GM12878 (cell line): ENCODE data around the gene CLIP2. TPM values are rescaled to one million over a fixed set of nuclear protein-coding genes. Genes with fewer than 3 reads are reported as not detected.

Experiments used
- ATAC-seq: fragments of 200-7000 bp; cut with Tn5 transposase; 3 replicates; pipeline ENCODE4 v1.9.1; 2020; ENCODE audit warnings: mild to moderate bottlenecking, moderate library complexity
- BruUV-seq: library from RNA; stranded (reverse); fragments of 400-500 nt; replicated peaks from 2 replicates; lab custom pipeline; 2021; lab: Mats Ljungman, UMichigan
- CTCF ChIA-PET: fragments of 300-600 bp; sonication (Branson Sonifier 250); formaldehyde crosslinking; extraction: SDS; loops from one replicate; lab custom pipeline; 2021; ENCODE audit warnings: inconsistent platforms; lab: Yijun Ruan, JAX
- POLR2A ChIA-PET: fragments of 350-600 bp; formaldehyde crosslinking; extraction: SDS; loops from one replicate; lab custom pipeline; 2021; ENCODE audit warnings: inconsistent platforms; lab: Charles Lee
- RAD21 ChIA-PET: fragments of 300-600 bp; sonication (Branson Sonifier 250); formaldehyde crosslinking; loops from one replicate; lab custom pipeline; 2023; ENCODE audit warnings: antibody characterized with exemption; ENCODE audit not compliant: unreplicated experiment; lab: Charles Lee
- SMC1A ChIA-PET: fragments of 300-600 bp; sonication (Branson Sonifier 250); formaldehyde crosslinking; loops from one replicate; lab custom pipeline; 2023; ENCODE audit not compliant: unreplicated experiment, uncharacterized antibody; lab: Charles Lee
- DNase-seq: peaks from one replicate; pipeline ENCODE4 v3.0.0-alpha.2; 2011; ENCODE audit warnings: low read depth, low spot score
- FAIRE-seq: peaks from 3 replicates; lab custom pipeline; 2011; peaks lifted over from hg19 to GRCh38; lab: Jason Lieb, UNC
- H2AFZ ChIP-seq: 2 replicates; pipeline ENCODE4 v1.6.0; 2011; ENCODE audit warnings: low read depth, low read length, control low read depth; ENCODE audit not compliant: control insufficient read depth
- H3K27ac ChIP-seq: 2 replicates; pipeline ENCODE4 v1.5.1; 2011; ENCODE audit warnings: control low read depth; ENCODE audit not compliant: control insufficient read depth, insufficient read depth
- H3K27me3 ChIP-seq, 2 experiments: replicated peaks in 1 of 2; 2 replicates each; pipeline versions ENCODE4 v1.6.0 to v1.6.1; 2011; ENCODE audit warnings: low read length in 1 of 2; ENCODE audit not compliant: control insufficient read depth in 2 of 2, insufficient read depth in 2 of 2
- H3K36me3 ChIP-seq, 2 experiments: 2 replicates each; pipeline ENCODE4 v1.5.1; 2011; ENCODE audit warnings: low read length in 1 of 2; ENCODE audit not compliant: control insufficient read depth in 2 of 2, insufficient read depth in 2 of 2
- H3K4me1 ChIP-seq: 2 replicates; pipeline ENCODE4 v1.6.1; 2011; ENCODE audit warnings: mild to moderate bottlenecking, low read length, moderate library complexity, mixed read lengths; ENCODE audit not compliant: control insufficient read depth, insufficient read depth
- H3K4me2 ChIP-seq: 2 replicates; pipeline ENCODE4 v1.6.0; 2011; ENCODE audit warnings: control low read depth; ENCODE audit not compliant: control insufficient read depth, insufficient read depth
- H3K4me3 ChIP-seq: fragments of 200-600 bp; sonication (generic); 2 replicates; pipeline ENCODE4 v1.5.1; 2016
- H3K79me2 ChIP-seq: 2 replicates; pipeline ENCODE4 v1.6.0; 2011; ENCODE audit warnings: low read length; ENCODE audit not compliant: control insufficient read depth, insufficient read depth
- H3K9ac ChIP-seq: 2 replicates; pipeline ENCODE4 v1.8.0; 2011; ENCODE audit warnings: low read length, control low read depth, mixed read lengths; ENCODE audit not compliant: control insufficient read depth, insufficient read depth
- H3K9me3 ChIP-seq: replicated peaks from 3 replicates; pipeline ENCODE4 v1.5.1; 2011; ENCODE audit warnings: mild to moderate bottlenecking, low read length; ENCODE audit not compliant: control insufficient read depth, insufficient read depth
- H4K20me1 ChIP-seq: 2 replicates; pipeline ENCODE4 v1.6.0; 2011; ENCODE audit not compliant: control insufficient read depth, insufficient read depth
- CBX3 ChIP-seq: fragments of 200-600 bp; sonication (generic); IDR thresholded peaks from 2 replicates; pipeline ENCODE4 v1.6.1; 2016; ENCODE audit warnings: low read depth, borderline replicate concordance
- NFYA ChIP-seq: IDR thresholded peaks from 2 replicates; pipeline ENCODE4 v1.6.1; 2011; ENCODE audit warnings: low read depth, mild to moderate bottlenecking, low read length, improper control_type of control experiment, borderline replicate concordance
- NFYB ChIP-seq: IDR thresholded peaks from 2 replicates; pipeline ENCODE4 v1.6.1; 2011; ENCODE audit warnings: low read depth, mild to moderate bottlenecking, low read length, improper control_type of control experiment, moderate library complexity; ENCODE audit not compliant: insufficient read depth
- SMAD1 ChIP-seq: fragments of 450-650 bp; IDR thresholded peaks from 2 replicates; pipeline ENCODE4 v1.6.1; 2018; ENCODE audit warnings: mild to moderate bottlenecking, low read depth; ENCODE audit not compliant: partially characterized antibody
- TCF12 ChIP-seq: IDR thresholded peaks from 2 replicates; pipeline ENCODE4 v1.6.1; 2011; ENCODE audit warnings: low read depth, mild to moderate bottlenecking, low read length
- ZZZ3 ChIP-seq: IDR thresholded peaks from 2 replicates; pipeline ENCODE4 v1.6.1; 2011; ENCODE audit warnings: low read depth; ENCODE audit not compliant: control insufficient read depth, insufficient read length
- WGBS: methylation state at CpG from one replicate; pipeline ENCODE4 v1.1.6; 2016; ENCODE audit warnings: low lambda C conversion rate; ENCODE audit not compliant: insufficient replicate concordance, insufficient coverage; ENCODE audit errors: missing lambda C conversion rate; 5-methylcytosine and 5-hydroxymethylcytosine counted together
- in situ Hi-C: fragments of 300-500 bp; cut with MboI; formaldehyde crosslinking; loops from 9 replicates; pipeline ENCODE4 v1.14.3; 2018; ENCODE audit warnings: mixed read lengths
- intact Hi-C: fragments of 100-400 bp; cut with micrococcal nuclease; formaldehyde crosslinking; loops from one replicate; pipeline ENCODE4 v1.14.2; 2022; ENCODE audit not compliant: unreplicated experiment
- polyA plus RNA-seq, 11 experiments: library from polyadenylated mRNA; depleted of rRNA in 4 of 11; unstranded in 6 of 11; stranded (reverse) in 5 of 11; fragments of >200 nt; fragmentation: Nextera tagmentation in 4 of 11; fragmentation: Illumina TruSeq in 1 of 11; extraction: Ambion mirVana in 4 of 11; extraction: Trizol in 1 of 11; gene quantifications; 1 replicate in 1 of 11; 2 replicates in 10 of 11; pipeline versions ENCODE4 v1.2.1 to v1.2.3, GENCODE V29; 2011 to 2016; ENCODE audit warnings: inconsistent platforms in 2 of 11, missing spikeins in 2 of 11, low read depth in 1 of 11
- total RNA-seq, 4 experiments: library from RNA; depleted of rRNA in 3 of 4; stranded (reverse); fragments of >200 nt in 3 of 4; fragmentation: Illumina TruSeq in 1 of 4; extraction: Trizol in 1 of 4; gene quantifications; 2 replicates each; pipeline versions ENCODE4 v1.2.1 to v1.2.3, GENCODE V29; 2013 to 2021
- TF ChIP-seq, protein P1 (sequence below): IDR thresholded peaks from 2 replicates; pipeline ENCODE4 v1.6.1; 2012; ENCODE audit warnings: low read depth, low read length, improper control_type of control experiment

CLIP2 gene
- total and polyA plus RNA-seq, 10 of the 15 experiments (the other 5 are each of a cell fraction or from before 2014, with no cell fraction given): 0.26 to 56.3 (median 21.0) TPM

DNA sequence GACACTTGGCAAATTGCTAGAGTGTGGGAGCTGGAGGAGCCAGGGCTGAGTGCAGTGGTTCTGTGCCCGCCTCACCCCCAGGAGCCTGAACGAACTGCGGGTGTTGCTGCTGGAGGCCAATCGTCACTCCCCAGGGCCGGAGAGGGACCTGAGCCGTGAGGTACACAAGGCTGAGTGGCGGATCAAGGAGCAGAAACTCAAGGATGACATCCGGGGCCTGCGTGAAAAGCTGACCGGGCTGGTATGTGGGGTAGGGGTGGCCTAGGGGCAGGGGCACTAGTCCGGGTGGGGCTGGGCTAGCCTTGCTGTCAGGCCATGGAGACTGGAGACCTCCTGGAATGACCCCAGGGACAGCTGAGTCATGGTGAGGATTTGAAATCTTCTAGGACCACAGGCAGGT is 107.8 kb downstream of the CLIP2 start:
- Histone ChIP-seq H3K27ac (no peak overlapping the region), H3K4me2 (no peak overlapping the region), H3K9me3 (no peaks in the 10 kb centered on the region), H3K27me3 (no peaks in the 10 kb centered on the region), H2AFZ (no peak overlapping the region), H3K79me2 (no peaks in the 10 kb centered on the region), H4K20me1 (no peaks in the 10 kb centered on the region), H3K9ac (no peak overlapping the region), H3K36me3 (peaks cover 14 to 22% of the 10 kb centered on the region in 2 experiments; a peak in 3 of 4 replicates), H3K4me1 (no peaks in the 10 kb centered on the region), H3K4me3 (no peak overlapping the region)
- ATAC-seq (no peak), DNase-seq (no peak), FAIRE-seq (no peak)
- ChIA-PET SMC1A (no interaction called here), RAD21 (interaction anchor here (1.0 kb wide), 1 partner anchor 191 kb away, joined by 3 read pairs; no protein-coding TSS in a partner anchor), CTCF (interaction anchor here (6.6 kb wide), 1 partner anchor 189 kb away, joined by 190 read pairs; the partner anchor contains the start of gene LAT2), POLR2A (no interaction called here)
- TF ChIP-seq SMAD1 (no peak), CBX3 (no peak), TCF12 (no peak), ZZZ3 (no peak), NFYB (no peak), NFYA (no peak)
- TF ChIP-seq, protein P1, sequence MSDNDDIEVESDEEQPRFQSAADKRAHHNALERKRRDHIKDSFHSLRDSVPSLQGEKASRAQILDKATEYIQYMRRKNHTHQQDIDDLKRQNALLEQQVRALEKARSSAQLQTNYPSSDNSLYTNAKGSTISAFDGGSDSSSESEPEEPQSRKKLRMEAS: no peak
- intact Hi-C loops (loop anchor here (10.0 kb wide), 1 partner anchor 112 kb away; the partner anchor contains the start of gene CLIP2), in situ Hi-C loops (no loop called here)
- BruUV-seq: no TSS peak
- 96% methylated on average over 10 of the region's 11 CpGs for WGBS
